ENCODE results near the gene PLA2G2F.

DNA sequence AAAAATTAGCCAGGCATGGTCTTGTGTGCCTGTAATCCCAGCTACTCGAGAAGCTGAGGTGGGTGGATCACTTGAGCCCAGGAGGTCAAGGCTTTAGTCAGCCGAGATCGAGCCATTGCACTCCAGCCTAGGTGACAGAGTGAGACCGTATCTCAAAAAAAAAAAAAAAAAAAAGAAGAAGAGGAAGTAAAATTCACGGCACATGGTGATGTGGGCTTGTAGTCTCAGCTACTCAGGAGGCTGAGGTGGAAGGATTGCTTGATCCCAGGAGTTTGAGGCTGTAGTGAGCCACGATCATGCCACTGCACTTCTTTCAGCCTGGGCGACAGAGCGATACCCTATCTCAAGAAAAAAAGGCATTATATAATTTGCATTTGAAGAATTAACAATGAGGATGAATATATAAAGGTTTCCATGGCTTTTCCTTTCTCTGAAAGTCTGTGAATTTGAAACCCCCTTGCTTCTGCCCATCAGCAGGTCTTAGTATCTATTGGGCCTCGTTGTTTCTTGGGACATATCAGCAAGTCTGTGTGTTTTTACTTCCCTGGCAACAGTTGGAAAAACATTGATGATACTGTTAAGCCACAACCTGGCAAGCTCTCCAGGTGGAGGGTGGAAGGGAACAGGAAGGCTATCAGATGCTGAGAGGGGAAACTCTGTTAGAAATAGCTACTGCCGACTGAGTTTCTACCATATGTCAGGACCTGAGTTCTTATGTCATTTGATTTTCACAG lies 15.2 kb upstream of the PLA2G2F start:
- no peak for TF ChIP-seq EZH2 (IDR thresholded peaks at IDR 0.05; ENCODE audit: low read depth, unreplicated experiment)
- TF ChIP-seq, protein P1, sequence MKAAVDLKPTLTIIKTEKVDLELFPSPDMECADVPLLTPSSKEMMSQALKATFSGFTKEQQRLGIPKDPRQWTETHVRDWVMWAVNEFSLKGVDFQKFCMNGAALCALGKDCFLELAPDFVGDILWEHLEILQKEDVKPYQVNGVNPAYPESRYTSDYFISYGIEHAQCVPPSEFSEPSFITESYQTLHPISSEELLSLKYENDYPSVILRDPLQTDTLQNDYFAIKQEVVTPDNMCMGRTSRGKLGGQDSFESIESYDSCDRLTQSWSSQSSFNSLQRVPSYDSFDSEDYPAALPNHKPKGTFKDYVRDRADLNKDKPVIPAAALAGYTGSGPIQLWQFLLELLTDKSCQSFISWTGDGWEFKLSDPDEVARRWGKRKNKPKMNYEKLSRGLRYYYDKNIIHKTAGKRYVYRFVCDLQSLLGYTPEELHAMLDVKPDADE (IDR thresholded peaks at IDR 0.05): no peak
- no peak for TF ChIP-seq CTCF (conservative IDR thresholded peaks at IDR 0.05; ENCODE audit: low read depth in 2 of 2)
- no peak for TF ChIP-seq EZH2phosphoT487 (IDR thresholded peaks at IDR 0.05; ENCODE audit: unreplicated experiment)
- TF ChIP-seq POLR2AphosphoS5 (IDR thresholded peaks at IDR 0.05; ENCODE audit: low read depth): no peak
- TF ChIP-seq ZNF114 (CRISPR knock-in tag; IDR thresholded peaks at IDR 0.05): no peak
- no peak for TF ChIP-seq CREB1 (CRISPR knock-in tag; IDR thresholded peaks at IDR 0.05; ENCODE audit: low read depth)
- TF ChIP-seq JUNB (IDR thresholded peaks at IDR 0.05; ENCODE audit: unreplicated experiment): no peak
- no peak for TF ChIP-seq REST (IDR thresholded peaks at IDR 0.05; ENCODE audit: unreplicated experiment)
